GM23338 (cell line): ENCODE data around the gene NCKIPSD. TPM values are rescaled to one million over a fixed set of nuclear protein-coding genes. Genes with fewer than 3 reads are reported as not detected.

Source experiments
- ATAC-seq: fragments of 200-7000 bp; cut with Tn5 transposase; 3 replicates; pipeline ENCODE4 v1.9.1; 2020
- DNase-seq: peaks from one replicate; pipeline ENCODE4 v3.0.0-alpha.2; 2015; ENCODE audit warnings: low spot score
- H2AFZ ChIP-seq: fragments of 200-600 bp; sonication (generic); 2 replicates; pipeline ENCODE4 v1.8.0; 2016; ENCODE audit warnings: antibody characterized with exemption, mild to moderate bottlenecking, moderate library complexity
- H3F3A ChIP-seq: fragments of 200-600 bp; sonication (generic); replicated peaks from 2 replicates; pipeline ENCODE4 v1.8.0; 2017; ENCODE audit warnings: antibody characterized with exemption, mixed run types, low read depth
- H3K27ac ChIP-seq: fragments of 200-600 bp; sonication (generic); 2 replicates; pipeline ENCODE4 v1.6.1; 2016; ENCODE audit warnings: low read depth
- H3K27me3 ChIP-seq: fragments of 200-600 bp; sonication (generic); 2 replicates; pipeline ENCODE4 v1.8.0; 2016; ENCODE audit warnings: mild to moderate bottlenecking, mixed run types, moderate library complexity; ENCODE audit not compliant: insufficient read depth
- H3K36me3 ChIP-seq: fragments of 200-600 bp; sonication (generic); 2 replicates; pipeline ENCODE4 v1.8.0; 2016; ENCODE audit warnings: mild to moderate bottlenecking; ENCODE audit not compliant: insufficient read depth
- H3K4me1 ChIP-seq: fragments of 200-600 bp; sonication (generic); 2 replicates; pipeline ENCODE4 v1.8.0; 2016; ENCODE audit warnings: mild to moderate bottlenecking, moderate library complexity; ENCODE audit not compliant: insufficient read depth
- H3K4me2 ChIP-seq: fragments of 200-600 bp; sonication (generic); 2 replicates; pipeline ENCODE4 v1.7.1; 2017; ENCODE audit warnings: mixed run types
- H3K4me3 ChIP-seq: fragments of 200-600 bp; sonication (generic); 2 replicates; pipeline ENCODE4 v1.6.1; 2016; ENCODE audit warnings: mixed run types
- H3K79me2 ChIP-seq: fragments of 200-600 bp; sonication (generic); replicated peaks from 2 replicates; pipeline ENCODE4 v1.8.0; 2017; ENCODE audit warnings: mild to moderate bottlenecking; ENCODE audit not compliant: insufficient read depth
- H3K9me2 ChIP-seq: fragments of 200-600 bp; sonication (generic); 2 replicates; pipeline ENCODE4 v1.8.0; 2017; ENCODE audit not compliant: insufficient read depth
- H4K20me1 ChIP-seq: fragments of 200-600 bp; sonication (generic); replicated peaks from 2 replicates; pipeline ENCODE4 v1.8.0; 2017; ENCODE audit warnings: mild to moderate bottlenecking; ENCODE audit not compliant: insufficient read depth
- H3K27ac Mint-ChIP-seq: 2 replicates; pipeline ENCODE4 v1.8.0; 2020; ENCODE audit warnings: inconsistent platforms, mild to moderate bottlenecking, moderate library complexity, mixed read lengths
- H3K27me3 Mint-ChIP-seq: 3 replicates; pipeline ENCODE4 v1.8.0; 2022; ENCODE audit warnings: low read depth, mild to moderate bottlenecking, moderate library complexity, mixed read lengths, inconsistent platforms; ENCODE audit not compliant: insufficient read depth, poor library complexity
- H3K36me3 Mint-ChIP-seq: 3 replicates; pipeline ENCODE4 v1.8.0; 2021; ENCODE audit warnings: low read depth, mild to moderate bottlenecking, inconsistent platforms, moderate library complexity, mixed read lengths
- H3K4me1 Mint-ChIP-seq: 3 replicates; pipeline ENCODE4 v1.8.0; 2020; ENCODE audit warnings: mild to moderate bottlenecking, inconsistent platforms, mixed read lengths
- H3K4me3 Mint-ChIP-seq: 3 replicates; pipeline ENCODE4 v1.8.0; 2021; ENCODE audit warnings: moderate library complexity, mild to moderate bottlenecking, inconsistent platforms, mixed read lengths
- H3K9me3 Mint-ChIP-seq: 3 replicates; pipeline ENCODE4 v1.8.0; 2020; ENCODE audit warnings: moderate library complexity, mild to moderate bottlenecking, inconsistent platforms, mixed read lengths
- CREB1 ChIP-seq: fragments of 250-450 bp; sonication (Bioruptor Pico); IDR thresholded peaks from 2 replicates; pipeline ENCODE4 v1.5.0; 2020; ENCODE audit warnings: low read depth, mild to moderate bottlenecking, moderate library complexity
- ETS1 ChIP-seq: IDR thresholded peaks from 2 replicates; pipeline ENCODE4 v1.6.1; 2016; ENCODE audit warnings: antibody characterized with exemption
- EZH2 ChIP-seq: fragments of 200-600 bp; sonication (generic); IDR thresholded peaks from one replicate; pipeline ENCODE4 v1.8.0; 2017; ENCODE audit warnings: antibody characterized with exemption, mild to moderate bottlenecking, low read depth; ENCODE audit not compliant: unreplicated experiment
- EZH2phosphoT487 ChIP-seq: fragments of 200-600 bp; sonication (generic); IDR thresholded peaks from one replicate; pipeline ENCODE4 v1.8.1; 2018; ENCODE audit warnings: antibody characterized with exemption; ENCODE audit not compliant: unreplicated experiment
- JUNB ChIP-seq: IDR thresholded peaks from one replicate; pipeline ENCODE4 v1.6.1; 2016; ENCODE audit warnings: antibody characterized with exemption; ENCODE audit not compliant: unreplicated experiment
- POLR2AphosphoS5 ChIP-seq: IDR thresholded peaks from 2 replicates; pipeline ENCODE4 v1.6.1; 2016; ENCODE audit warnings: antibody characterized with exemption, low read depth
- REST ChIP-seq: IDR thresholded peaks from one replicate; pipeline ENCODE4 v1.6.1; 2018; ENCODE audit warnings: antibody characterized with exemption; ENCODE audit not compliant: unreplicated experiment
- STAT1 ChIP-seq: IDR thresholded peaks from one replicate; pipeline ENCODE4 v1.6.1; 2016; ENCODE audit warnings: antibody characterized with exemption; ENCODE audit not compliant: unreplicated experiment
- ZNF114 ChIP-seq: fragments of 250-450 bp; sonication (Bioruptor Pico); IDR thresholded peaks from 2 replicates; pipeline ENCODE4 v1.5.0; 2020; ENCODE audit warnings: mild to moderate bottlenecking, moderate library complexity
- ZNF331 ChIP-seq: fragments of 250-450 bp; sonication (Bioruptor Pico); IDR thresholded peaks from 2 replicates; pipeline ENCODE4 v1.5.0; 2020; ENCODE audit warnings: low read depth, mild to moderate bottlenecking, moderate library complexity
- polyA plus RNA-seq: library from polyadenylated mRNA; unstranded; fragments of >200 nt; fragmentation: Nextera tagmentation; extraction: Ambion mirVana; gene quantifications from 2 replicates; pipeline ENCODE4 v1.2.1, GENCODE V29; 2016
- total RNA-seq: library from RNA; depleted of rRNA; stranded (reverse); fragments of >200 nt; shearing (Covaris generic); gene quantifications from 2 replicates; pipeline ENCODE4 v1.2.3, GENCODE V29; 2014
- TF ChIP-seq, protein P1 (sequence below), 2 experiments: fragments of 200-600 bp in 1 of 2; sonication (generic) in 1 of 2; conservative IDR thresholded peaks; 2 replicates each; pipeline versions ENCODE4 v1.5.1 to v1.6.1; 2016 to 2017; ENCODE audit warnings: antibody characterized with exemption in 2 of 2, low read depth in 2 of 2, mild to moderate bottlenecking in 2 of 2, moderate library complexity in 1 of 2
- TF ChIP-seq, protein P2 (sequence below): fragments of 250-450 bp; sonication (Bioruptor Pico); IDR thresholded peaks from 2 replicates; pipeline ENCODE4 v1.5.0; 2020; ENCODE audit warnings: mild to moderate bottlenecking, moderate library complexity

NCKIPSD gene
- total and polyA plus RNA-seq, 2 experiments from 2014 or later, result 15.1 to 45.1 TPM

DNA sequence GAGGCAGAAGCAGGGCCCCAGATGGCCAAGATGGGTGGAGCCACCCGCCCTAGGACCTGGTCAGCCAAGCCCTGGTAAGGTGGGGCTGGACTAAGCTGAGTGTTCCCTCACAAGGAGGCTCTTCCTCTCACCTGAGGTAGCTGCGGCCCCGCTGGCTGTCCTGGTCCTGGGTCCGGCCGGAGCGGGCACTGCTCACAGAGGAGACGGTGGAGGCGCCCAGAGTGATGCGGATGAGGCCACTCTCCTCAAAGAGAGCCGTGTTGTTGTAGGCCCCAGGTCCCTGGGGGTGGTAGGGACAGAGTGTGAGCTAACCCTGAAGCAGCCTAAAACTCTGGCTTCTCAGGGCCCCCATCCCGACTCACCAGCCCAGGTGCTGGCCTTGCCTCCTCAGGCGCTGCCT, 43.1 kb downstream of the NCKIPSD start:
- Histone ChIP-seq H3K4me2 (no peak overlapping the region), H3K9me2 (no peaks in the 10 kb centered on the region), H3K27me3 (no peaks in the 10 kb centered on the region), H3K4me1 (no peaks in the 10 kb centered on the region; the same call in 1 of the 2 replicates), H3K36me3 (no peaks in the 10 kb centered on the region; the same call in 1 of the 2 replicates), H3K4me3 (no peak overlapping the region), H3F3A (no peaks in the 10 kb centered on the region; the same call in 1 of the 2 replicates), H3K27ac (no peak overlapping the region), H3K79me2 (no peaks in the 10 kb centered on the region), H2AFZ (no peak overlapping the region), H4K20me1 (no peaks in the 10 kb centered on the region)
- Mint-ChIP-seq H3K27ac (no peak overlapping the region), H3K36me3 (peaks cover 34% of the 10 kb centered on the region), H3K9me3 (no peaks in the 10 kb centered on the region), H3K27me3 (peaks cover 15% of the 10 kb centered on the region), H3K4me3 (no peak overlapping the region), H3K4me1 (peaks cover 8% of the 10 kb centered on the region)
- no peak for DNase-seq
- no peak for TF ChIP-seq JUNB
- TF ChIP-seq EZH2, result no peak
- TF ChIP-seq, protein P1, sequence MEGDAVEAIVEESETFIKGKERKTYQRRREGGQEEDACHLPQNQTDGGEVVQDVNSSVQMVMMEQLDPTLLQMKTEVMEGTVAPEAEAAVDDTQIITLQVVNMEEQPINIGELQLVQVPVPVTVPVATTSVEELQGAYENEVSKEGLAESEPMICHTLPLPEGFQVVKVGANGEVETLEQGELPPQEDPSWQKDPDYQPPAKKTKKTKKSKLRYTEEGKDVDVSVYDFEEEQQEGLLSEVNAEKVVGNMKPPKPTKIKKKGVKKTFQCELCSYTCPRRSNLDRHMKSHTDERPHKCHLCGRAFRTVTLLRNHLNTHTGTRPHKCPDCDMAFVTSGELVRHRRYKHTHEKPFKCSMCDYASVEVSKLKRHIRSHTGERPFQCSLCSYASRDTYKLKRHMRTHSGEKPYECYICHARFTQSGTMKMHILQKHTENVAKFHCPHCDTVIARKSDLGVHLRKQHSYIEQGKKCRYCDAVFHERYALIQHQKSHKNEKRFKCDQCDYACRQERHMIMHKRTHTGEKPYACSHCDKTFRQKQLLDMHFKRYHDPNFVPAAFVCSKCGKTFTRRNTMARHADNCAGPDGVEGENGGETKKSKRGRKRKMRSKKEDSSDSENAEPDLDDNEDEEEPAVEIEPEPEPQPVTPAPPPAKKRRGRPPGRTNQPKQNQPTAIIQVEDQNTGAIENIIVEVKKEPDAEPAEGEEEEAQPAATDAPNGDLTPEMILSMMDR (conservative IDR thresholded peaks at IDR 0.05; ENCODE audit: low read depth in 2 of 2), result no peak
- TF ChIP-seq, protein P2, sequence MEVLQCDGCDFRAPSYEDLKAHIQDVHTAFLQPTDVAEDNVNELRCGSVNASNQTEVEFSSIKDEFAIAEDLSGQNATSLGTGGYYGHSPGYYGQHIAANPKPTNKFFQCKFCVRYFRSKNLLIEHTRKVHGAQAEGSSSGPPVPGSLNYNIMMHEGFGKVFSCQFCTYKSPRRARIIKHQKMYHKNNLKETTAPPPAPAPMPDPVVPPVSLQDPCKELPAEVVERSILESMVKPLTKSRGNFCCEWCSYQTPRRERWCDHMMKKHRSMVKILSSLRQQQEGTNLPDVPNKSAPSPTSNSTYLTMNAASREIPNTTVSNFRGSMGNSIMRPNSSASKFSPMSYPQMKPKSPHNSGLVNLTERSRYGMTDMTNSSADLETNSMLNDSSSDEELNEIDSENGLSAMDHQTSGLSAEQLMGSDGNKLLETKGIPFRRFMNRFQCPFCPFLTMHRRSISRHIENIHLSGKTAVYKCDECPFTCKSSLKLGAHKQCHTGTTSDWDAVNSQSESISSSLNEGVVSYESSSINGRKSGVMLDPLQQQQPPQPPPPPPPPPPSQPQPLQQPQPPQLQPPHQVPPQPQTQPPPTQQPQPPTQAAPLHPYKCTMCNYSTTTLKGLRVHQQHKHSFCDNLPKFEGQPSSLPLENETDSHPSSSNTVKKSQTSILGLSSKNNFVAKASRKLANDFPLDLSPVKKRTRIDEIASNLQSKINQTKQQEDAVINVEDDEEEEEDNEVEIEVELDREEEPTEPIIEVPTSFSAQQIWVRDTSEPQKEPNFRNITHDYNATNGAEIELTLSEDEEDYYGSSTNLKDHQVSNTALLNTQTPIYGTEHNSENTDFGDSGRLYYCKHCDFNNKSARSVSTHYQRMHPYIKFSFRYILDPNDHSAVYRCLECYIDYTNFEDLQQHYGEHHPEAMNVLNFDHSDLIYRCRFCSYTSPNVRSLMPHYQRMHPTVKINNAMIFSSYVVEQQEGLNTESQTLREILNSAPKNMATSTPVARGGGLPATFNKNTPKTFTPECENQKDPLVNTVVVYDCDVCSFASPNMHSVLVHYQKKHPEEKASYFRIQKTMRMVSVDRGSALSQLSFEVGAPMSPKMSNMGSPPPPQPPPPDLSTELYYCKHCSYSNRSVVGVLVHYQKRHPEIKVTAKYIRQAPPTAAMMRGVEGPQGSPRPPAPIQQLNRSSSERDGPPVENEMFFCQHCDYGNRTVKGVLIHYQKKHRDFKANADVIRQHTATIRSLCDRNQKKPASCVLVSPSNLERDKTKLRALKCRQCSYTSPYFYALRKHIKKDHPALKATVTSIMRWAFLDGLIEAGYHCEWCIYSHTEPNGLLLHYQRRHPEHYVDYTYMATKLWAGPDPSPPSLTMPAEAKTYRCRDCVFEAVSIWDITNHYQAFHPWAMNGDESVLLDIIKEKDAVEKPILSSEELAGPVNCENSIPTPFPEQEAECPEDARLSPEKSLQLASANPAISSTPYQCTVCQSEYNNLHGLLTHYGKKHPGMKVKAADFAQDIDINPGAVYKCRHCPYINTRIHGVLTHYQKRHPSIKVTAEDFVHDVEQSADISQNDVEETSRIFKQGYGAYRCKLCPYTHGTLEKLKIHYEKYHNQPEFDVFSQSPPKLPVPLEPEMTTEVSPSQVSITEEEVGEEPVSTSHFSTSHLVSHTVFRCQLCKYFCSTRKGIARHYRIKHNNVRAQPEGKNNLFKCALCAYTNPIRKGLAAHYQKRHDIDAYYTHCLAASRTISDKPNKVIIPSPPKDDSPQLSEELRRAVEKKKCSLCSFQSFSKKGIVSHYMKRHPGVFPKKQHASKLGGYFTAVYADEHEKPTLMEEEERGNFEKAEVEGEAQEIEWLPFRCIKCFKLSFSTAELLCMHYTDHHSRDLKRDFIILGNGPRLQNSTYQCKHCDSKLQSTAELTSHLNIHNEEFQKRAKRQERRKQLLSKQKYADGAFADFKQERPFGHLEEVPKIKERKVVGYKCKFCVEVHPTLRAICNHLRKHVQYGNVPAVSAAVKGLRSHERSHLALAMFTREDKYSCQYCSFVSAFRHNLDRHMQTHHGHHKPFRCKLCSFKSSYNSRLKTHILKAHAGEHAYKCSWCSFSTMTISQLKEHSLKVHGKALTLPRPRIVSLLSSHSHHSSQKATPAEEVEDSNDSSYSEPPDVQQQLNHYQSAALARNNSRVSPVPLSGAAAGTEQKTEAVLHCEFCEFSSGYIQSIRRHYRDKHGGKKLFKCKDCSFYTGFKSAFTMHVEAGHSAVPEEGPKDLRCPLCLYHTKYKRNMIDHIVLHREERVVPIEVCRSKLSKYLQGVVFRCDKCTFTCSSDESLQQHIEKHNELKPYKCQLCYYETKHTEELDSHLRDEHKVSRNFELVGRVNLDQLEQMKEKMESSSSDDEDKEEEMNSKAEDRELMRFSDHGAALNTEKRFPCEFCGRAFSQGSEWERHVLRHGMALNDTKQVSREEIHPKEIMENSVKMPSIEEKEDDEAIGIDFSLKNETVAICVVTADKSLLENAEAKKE, result no peak
- no peak for TF ChIP-seq ZNF331 (CRISPR knock-in tag)
- TF ChIP-seq STAT1, result no peak
- TF ChIP-seq REST, result no peak
- TF ChIP-seq EZH2phosphoT487, result no peak
- TF ChIP-seq ETS1, result no peak
- no peak for TF ChIP-seq CREB1 (CRISPR knock-in tag)
- TF ChIP-seq POLR2AphosphoS5, result no peak
- TF ChIP-seq ZNF114 (CRISPR knock-in tag), result no peak
- no peak for ATAC-seq
